GM20000 (cell line): ENCODE measurements around the gene BMP8B.

Experiments used
- DNase-seq: peaks from one replicate; pipeline ENCODE4 v3.0.0; 2012; ENCODE audit warnings: low spot score
- TF ChIP-seq, protein P1 (sequence below): IDR thresholded peaks from 2 replicates; pipeline ENCODE4 v1.5.1; 2012; ENCODE audit warnings: mild to moderate bottlenecking, control low read depth; ENCODE audit errors: extremely low read depth, missing control alignments

Gene BMP8B

DNA sequence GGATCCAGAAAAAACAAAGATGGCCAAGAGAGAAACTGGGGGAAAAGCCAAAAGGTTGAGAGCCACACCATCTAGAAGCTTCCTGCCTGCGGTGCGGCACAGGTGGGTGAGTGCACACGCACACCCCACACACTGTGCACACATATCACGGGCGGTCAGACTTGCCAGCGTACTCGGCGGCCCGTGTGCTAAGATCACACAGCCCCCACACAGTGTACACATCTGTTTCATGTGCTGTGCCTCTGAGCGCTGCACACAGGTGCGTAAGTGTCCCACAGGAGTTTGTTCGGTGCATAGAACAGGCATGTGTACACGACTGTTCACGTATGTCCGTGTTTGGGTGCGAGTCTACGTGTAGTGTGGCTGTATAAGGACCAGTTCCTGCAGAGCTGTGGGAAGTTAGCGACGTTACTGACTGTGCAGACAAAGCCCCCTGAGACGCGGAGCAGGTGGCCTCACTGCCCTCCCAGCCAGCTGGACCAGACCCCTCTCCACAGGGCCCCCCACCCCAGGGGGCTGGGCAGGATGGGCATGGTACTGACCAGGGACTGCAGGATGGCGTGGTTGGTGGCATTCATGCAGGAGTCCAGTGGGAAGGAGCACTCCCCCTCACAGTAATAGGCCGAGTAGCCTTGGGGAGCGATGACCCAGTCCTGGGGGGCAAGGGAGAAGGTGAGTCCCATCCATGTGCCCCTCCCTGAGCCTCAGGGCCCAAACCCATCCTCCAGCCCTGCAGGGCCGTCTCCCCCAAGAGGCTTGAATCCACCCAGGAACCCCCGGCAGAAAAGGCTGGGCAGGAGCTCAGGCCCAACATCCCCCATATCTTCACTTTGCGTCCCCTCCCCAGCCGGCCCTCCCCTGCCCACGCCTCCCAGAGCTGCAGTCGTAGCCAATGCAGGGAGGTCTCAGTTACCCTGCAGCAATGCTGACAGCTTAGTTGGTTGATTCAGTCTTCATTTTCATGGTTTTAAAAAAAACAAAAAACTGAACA, 25.8 kb downstream of the BMP8B start:
- TF ChIP-seq, protein P1, sequence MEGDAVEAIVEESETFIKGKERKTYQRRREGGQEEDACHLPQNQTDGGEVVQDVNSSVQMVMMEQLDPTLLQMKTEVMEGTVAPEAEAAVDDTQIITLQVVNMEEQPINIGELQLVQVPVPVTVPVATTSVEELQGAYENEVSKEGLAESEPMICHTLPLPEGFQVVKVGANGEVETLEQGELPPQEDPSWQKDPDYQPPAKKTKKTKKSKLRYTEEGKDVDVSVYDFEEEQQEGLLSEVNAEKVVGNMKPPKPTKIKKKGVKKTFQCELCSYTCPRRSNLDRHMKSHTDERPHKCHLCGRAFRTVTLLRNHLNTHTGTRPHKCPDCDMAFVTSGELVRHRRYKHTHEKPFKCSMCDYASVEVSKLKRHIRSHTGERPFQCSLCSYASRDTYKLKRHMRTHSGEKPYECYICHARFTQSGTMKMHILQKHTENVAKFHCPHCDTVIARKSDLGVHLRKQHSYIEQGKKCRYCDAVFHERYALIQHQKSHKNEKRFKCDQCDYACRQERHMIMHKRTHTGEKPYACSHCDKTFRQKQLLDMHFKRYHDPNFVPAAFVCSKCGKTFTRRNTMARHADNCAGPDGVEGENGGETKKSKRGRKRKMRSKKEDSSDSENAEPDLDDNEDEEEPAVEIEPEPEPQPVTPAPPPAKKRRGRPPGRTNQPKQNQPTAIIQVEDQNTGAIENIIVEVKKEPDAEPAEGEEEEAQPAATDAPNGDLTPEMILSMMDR = no peak
- no peak for DNase-seq

DNA sequence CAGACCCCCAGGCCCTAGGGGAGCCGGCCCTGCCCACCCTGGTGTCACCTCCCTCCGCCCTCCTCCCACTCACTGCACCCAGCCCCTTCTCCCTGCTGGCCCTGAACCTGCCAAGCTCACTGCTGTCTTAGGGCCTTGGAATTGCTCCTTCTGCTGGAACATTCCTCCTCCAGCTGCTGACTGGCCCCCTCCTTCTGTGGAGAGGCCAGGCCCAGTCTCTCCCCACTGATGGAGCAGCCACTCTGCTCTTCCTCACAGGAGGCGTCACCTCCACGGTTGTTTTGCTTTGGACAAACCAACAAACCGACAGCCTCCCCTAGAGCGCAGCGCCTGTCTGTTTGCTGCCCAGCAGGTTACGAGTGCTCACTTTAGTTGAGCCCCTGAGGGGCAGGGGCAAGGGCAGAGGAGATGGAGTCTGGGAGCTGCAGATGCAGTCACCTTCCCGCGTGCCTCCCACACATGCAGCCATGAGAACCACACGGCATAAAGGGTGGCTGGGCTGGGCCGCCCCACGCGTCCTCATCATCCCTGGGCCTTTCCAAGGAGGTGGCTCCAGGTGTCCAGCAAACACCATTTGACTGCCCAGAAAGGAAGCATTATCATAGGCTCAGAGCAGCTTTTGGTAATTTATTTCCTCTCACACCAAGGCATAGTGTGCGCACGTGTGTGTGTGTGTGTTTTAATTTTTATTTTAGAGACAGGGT, 27.0 kb downstream of the BMP8B start:
- TF ChIP-seq, protein P1 = no peak
- no peak for DNase-seq

DNA sequence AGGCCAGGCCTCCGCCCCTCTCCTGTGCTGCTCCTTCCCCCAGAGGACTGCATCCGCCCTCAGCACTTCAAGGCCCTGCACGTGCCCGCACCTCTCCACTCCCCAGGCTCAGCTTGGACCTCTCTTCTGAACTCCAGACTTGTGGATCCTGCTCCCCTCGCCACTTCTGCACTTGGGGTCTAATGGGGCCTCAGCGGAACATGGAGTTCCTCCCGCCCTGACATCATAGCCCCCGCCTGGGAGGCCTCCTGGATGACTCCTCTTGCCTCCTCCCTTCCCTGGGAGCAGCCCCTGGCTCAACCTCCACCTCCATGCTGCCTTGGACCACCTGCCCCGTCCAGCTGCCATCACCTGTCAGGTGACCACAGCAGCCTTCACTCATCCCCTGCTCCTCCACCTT, 27.6 kb downstream of the BMP8B start:
- TF ChIP-seq, protein P1 = no peak
- no peak for DNase-seq

DNA sequence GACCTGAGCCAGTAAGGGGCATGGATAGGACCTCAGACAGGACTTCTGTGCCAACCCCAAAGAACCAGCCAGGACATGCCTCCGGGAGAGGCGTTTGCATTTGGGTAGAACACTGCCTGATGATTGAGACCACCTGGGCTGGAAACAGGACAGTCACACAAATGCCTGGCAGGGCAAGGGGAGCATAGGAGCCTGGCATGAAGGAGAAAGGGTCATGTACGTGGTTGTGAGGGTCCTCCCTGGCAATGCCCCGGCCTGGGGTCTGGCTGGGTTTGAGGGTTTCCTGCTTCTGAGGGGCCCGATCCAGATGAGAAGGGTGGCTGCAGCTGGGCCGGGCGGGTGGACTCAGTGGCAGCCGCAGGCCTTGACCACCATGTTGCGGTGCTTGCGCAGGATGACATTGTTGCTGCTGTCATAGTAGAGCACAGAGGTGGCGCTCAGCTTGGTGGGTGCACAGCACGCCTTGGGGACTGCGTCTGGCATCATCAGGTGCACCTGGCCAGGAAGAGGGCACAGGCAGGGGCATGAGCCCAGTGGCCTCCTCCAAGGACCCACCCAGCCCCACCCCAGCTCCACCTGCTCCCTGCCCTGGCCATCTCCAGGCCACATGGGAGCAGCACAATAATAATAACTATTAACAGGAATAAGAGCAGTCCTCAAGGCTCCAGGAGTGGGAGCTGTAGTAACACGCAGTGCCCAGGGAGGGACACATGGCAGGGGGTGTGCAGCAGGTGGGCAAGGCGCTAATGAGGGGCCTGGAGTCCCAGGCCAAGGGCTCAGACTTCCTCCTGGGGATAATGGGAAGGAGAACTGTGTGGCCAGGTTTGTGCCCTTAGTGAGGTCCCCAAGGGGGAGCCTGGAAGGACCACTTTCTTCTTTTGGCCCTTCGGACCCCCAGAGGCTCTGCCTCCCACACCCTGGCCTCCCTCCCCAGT, 28.3 kb downstream of the BMP8B start:
- no peak for DNase-seq
- TF ChIP-seq, protein P1 = no peak

DNA sequence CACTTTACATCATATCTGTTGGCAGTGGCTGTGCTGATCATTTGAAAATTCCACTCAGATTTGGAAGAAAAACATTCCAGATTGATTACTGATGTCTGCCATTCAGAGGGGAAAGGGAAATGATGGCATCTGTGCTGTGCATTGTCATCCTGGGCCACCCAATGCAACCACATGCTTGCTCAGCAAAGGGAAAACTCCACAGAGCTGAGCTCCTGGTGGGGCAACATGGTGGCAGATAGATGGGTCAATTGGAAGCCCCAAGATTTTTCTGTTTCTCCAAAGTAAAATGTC, 29.3 kb downstream of the BMP8B start:
- no peak for DNase-seq
- TF ChIP-seq, protein P1 = no peak

DNA sequence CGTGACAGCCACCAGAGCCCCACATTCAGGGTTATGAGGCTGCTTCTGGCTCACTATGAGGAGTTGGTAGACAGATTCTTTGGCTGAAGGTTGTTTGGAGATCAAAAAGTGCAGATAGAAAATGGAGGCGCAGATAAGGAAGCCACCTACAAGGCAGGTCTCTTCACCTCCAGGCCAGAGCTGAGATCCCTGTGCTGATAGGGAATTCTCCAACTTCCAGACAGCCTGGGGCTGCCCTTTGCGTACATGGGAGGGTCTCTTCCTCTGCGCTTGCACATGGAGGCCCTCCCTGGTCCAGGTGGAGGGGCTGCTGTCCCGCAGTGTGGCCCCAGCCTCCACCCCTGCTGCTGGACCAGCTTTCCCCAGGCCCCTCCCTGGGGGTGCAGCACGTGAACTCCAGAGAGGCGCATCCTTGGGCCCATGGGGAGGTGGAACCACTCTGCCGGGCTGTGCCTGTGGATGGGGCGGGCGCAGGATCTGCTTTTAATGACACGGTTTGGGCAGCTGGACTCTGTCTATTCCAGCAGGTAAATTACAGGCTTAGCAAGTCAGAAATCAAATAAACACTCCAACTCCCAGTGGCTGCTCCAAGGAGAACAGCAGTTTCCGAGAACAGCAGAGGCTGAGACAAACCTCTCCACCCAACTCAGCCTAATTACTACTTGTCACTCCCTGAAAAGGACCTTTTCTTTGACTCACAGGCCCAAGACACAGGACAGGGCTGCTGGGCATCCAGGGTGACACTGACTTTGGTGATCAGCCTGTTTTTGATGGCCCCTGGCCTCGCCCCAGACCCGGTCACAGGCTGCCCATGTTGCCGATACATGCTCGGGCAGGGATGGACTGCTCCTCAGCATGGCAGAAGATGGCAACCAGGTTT, 29.9 kb downstream of the BMP8B start:
- no peak for DNase-seq
- TF ChIP-seq, protein P1 = no peak
